ENCODE results near the gene CSF2. TPM values are rescaled to one million over a fixed set of nuclear protein-coding genes. Genes with fewer than 3 reads are reported as not detected.
"Not testable (repeated sequence)": the region's sequence is repeated elsewhere in the genome, so short reads cannot be mapped to it uniquely, and the experiment has no call there.

The CSF2 gene
- total RNA-seq, 1 donor from 2014 or later, result not detected

GRCh38 chr5:132115375-132115774 lies 41.8 kb downstream of the CSF2 start:
- no peaks in the 10 kb centered on the region for H3K4me1 ChIP-seq (ENCODE audit: control insufficient read depth in 3 of 3, insufficient read depth in 3 of 3, low read length in 3 of 3)
- no peaks in the 10 kb centered on the region for H3K9me3 ChIP-seq (ENCODE audit: control insufficient read depth in 3 of 3, low read length in 3 of 3)
- no peak overlapping the region for H3K27ac ChIP-seq (ENCODE audit: low read depth, low read length)
- H3K9ac ChIP-seq (ENCODE audit: low read depth in 1 of 3, low read length in 3 of 3), result no peak overlapping the region
- H3K27me3 ChIP-seq (ENCODE audit: control insufficient read depth in 3 of 3, insufficient read depth in 3 of 3, low read length in 3 of 3), result peaks cover 0 to 3% (median 0%) of the 10 kb centered on the region in 3 donors
- no peaks in the 10 kb centered on the region for H3K36me3 ChIP-seq (ENCODE audit: control insufficient read depth in 3 of 3, insufficient read depth in 3 of 3, low read length in 3 of 3)
- H3K4me3 ChIP-seq (ENCODE audit: low read length in 3 of 3), result no peak overlapping the region

- peaks cover 0 to 3% (median 0%) of the 10 kb centered on the region in 3 donors for H3K27me3 ChIP-seq (ENCODE audit: control insufficient read depth in 3 of 3, insufficient read depth in 3 of 3, low read length in 3 of 3)
- H3K9ac ChIP-seq (ENCODE audit: low read depth in 1 of 3, low read length in 3 of 3), result no peak overlapping the region
- H3K36me3 ChIP-seq (ENCODE audit: control insufficient read depth in 3 of 3, insufficient read depth in 3 of 3, low read length in 3 of 3), result no peaks in the 10 kb centered on the region
- no peaks in the 10 kb centered on the region for H3K4me1 ChIP-seq (ENCODE audit: control insufficient read depth in 3 of 3, insufficient read depth in 3 of 3, low read length in 3 of 3)
- H3K4me3 ChIP-seq (ENCODE audit: low read length in 3 of 3), result no peak overlapping the region
- H3K27ac ChIP-seq (ENCODE audit: low read depth, low read length), result no peak overlapping the region
- H3K9me3 ChIP-seq (ENCODE audit: control insufficient read depth in 3 of 3, low read length in 3 of 3), result no peaks in the 10 kb centered on the region
Observed at GRCh38 chr5:132116072-132116471, 42.5 kb downstream of the CSF2 start.

DNA sequence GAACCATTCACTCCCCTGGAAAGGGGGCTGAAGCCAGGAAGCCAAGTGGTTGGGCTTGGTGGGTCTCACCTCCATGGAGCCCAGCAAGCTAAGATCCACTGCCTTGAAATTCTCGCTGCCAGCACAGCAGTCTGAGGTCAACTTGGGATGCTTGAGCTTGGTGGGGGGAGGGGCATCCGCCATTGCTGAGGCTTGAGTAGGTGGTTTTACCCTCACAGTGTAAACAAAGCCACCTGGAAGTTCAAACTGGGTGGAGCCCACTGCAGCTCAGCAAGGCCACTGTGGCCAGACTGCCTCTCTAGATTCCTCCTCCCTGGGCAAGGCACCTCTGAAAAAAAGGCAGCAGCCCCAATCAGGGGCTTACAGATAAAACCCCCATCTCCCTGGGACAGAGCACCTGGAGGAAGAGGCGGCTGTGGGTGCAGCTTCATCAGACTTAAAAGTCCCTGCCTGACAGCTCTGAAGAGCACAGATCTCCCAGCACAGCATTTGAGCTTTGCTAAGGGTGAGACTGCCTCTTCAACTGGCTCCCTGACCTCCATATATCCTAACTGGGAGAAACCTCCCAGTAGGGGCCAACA lies 43.4 kb downstream of the CSF2 start:
- H3K4me1 ChIP-seq (ENCODE audit: control insufficient read depth in 3 of 3, insufficient read depth in 3 of 3, low read length in 3 of 3); H3K9ac ChIP-seq (ENCODE audit: low read depth in 1 of 3, low read length in 3 of 3); H3K4me3 ChIP-seq (ENCODE audit: low read length in 3 of 3); H3K27me3 ChIP-seq (ENCODE audit: control insufficient read depth in 3 of 3, insufficient read depth in 3 of 3, low read length in 3 of 3); H3K9me3 ChIP-seq (ENCODE audit: control insufficient read depth in 3 of 3, low read length in 3 of 3); H3K36me3 ChIP-seq (ENCODE audit: control insufficient read depth in 3 of 3, insufficient read depth in 3 of 3, low read length in 3 of 3); H3K27ac ChIP-seq (ENCODE audit: low read depth, low read length): not testable (repeated sequence)

DNA sequence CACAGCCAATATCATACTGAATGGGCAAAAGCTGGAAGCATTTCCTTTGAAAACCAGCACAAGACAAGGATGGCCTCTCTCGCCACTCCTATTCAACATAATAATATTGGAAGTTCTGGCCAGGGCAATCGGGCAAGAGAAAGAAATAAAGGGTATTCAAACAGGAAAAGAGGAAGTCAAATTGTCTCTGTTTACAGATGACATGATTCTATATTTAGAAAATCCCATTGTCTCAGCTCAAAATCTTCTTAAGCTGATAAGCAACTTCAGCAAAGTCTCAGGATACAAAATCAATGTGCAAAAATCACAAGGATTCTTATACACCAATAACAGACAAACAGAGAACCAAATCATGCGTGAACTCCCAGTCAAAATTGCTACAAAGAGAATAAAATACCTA lies 47.1 kb downstream of the CSF2 start:
- H3K4me3 ChIP-seq (ENCODE audit: low read length in 3 of 3); H3K36me3 ChIP-seq (ENCODE audit: control insufficient read depth in 3 of 3, insufficient read depth in 3 of 3, low read length in 3 of 3); H3K9me3 ChIP-seq (ENCODE audit: control insufficient read depth in 3 of 3, low read length in 3 of 3); H3K4me1 ChIP-seq (ENCODE audit: control insufficient read depth in 3 of 3, insufficient read depth in 3 of 3, low read length in 3 of 3); H3K27ac ChIP-seq (ENCODE audit: low read depth, low read length); H3K27me3 ChIP-seq (ENCODE audit: control insufficient read depth in 3 of 3, insufficient read depth in 3 of 3, low read length in 3 of 3); H3K9ac ChIP-seq (ENCODE audit: low read depth in 1 of 3, low read length in 3 of 3): not testable (repeated sequence)

DNA sequence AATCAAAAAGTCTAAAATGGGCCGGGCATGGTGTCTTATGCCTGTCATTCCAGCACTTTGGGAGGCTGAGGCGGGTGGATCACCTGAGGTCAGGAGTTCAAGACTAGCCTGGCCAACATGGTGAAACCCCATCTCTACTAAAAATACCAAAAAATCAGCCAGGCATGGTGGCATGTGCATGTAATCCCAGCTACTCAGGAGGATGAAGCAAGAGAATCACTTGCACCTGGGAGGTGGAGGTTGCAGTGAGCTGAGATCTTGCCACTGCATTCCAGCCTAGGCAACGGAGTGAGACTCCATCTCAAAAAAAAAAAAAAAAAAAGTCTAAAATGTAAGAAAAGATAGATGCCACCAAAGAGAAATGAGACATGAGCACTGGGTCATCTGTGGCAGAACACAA lies 49.4 kb downstream of the CSF2 start:
- not testable (repeated sequence) for H3K4me3 ChIP-seq (ENCODE audit: low read length in 3 of 3); H3K9me3 ChIP-seq (ENCODE audit: control insufficient read depth in 3 of 3, low read length in 3 of 3); H3K4me1 ChIP-seq (ENCODE audit: control insufficient read depth in 3 of 3, insufficient read depth in 3 of 3, low read length in 3 of 3); H3K27ac ChIP-seq (ENCODE audit: low read depth, low read length); H3K9ac ChIP-seq (ENCODE audit: low read depth in 1 of 3, low read length in 3 of 3); H3K27me3 ChIP-seq (ENCODE audit: control insufficient read depth in 3 of 3, insufficient read depth in 3 of 3, low read length in 3 of 3); H3K36me3 ChIP-seq (ENCODE audit: control insufficient read depth in 3 of 3, insufficient read depth in 3 of 3, low read length in 3 of 3)

DNA sequence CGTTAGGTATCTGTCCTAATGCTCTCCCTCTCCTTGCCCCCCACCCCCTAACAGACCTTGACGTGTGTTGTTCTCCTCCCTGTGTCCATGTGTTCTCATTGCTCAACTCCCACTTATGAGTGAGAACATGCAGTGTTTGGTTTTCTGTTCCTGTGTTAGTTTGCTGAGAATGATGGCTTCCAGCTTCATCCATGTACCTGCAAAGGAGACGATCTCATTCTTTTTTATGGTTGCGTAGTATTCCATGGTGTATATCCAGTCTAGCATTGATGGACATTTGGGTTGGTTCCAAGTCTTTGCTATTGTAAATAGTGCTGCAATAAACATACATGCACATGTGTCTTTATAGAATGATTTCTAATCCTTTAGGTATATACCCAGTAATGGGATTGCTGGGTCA lies 50.0 kb downstream of the CSF2 start:
- H3K27me3 ChIP-seq (ENCODE audit: control insufficient read depth in 3 of 3, insufficient read depth in 3 of 3, low read length in 3 of 3), result not testable (repeated sequence)

More for the DNA sequence above, 50.0 kb downstream of the CSF2 start:
- not testable (repeated sequence) for H3K9me3 ChIP-seq (ENCODE audit: control insufficient read depth in 3 of 3, low read length in 3 of 3); H3K27ac ChIP-seq (ENCODE audit: low read depth, low read length); H3K9ac ChIP-seq (ENCODE audit: low read depth in 1 of 3, low read length in 3 of 3); H3K4me3 ChIP-seq (ENCODE audit: low read length in 3 of 3); H3K4me1 ChIP-seq (ENCODE audit: control insufficient read depth in 3 of 3, insufficient read depth in 3 of 3, low read length in 3 of 3); H3K36me3 ChIP-seq (ENCODE audit: control insufficient read depth in 3 of 3, insufficient read depth in 3 of 3, low read length in 3 of 3)

Small RNA genes lying within 50 kb of the gene (small RNA-seq; reads per million reads assigned to genes)
- not detected for gene RF00285

Other genes starting within 250 kb of the CSF2 start
- gene MEIKIN, start 128.1 kb upstream of the CSF2 start, total RNA-seq, result 0.52 TPM
- 3.1 TPM for gene ACSL6, start 62.1 kb upstream of the CSF2 start, total RNA-seq
- not detected for gene IL3, start 13.1 kb upstream of the CSF2 start, total RNA-seq
- 50.6 TPM for gene P4HA2, start 154.1 kb downstream of the CSF2 start, total RNA-seq
- gene PDLIM4, start 183.9 kb downstream of the CSF2 start, total RNA-seq, result 19.8 TPM
- gene SLC22A4, start 220.6 kb downstream of the CSF2 start, total RNA-seq, result 3.1 TPM

All from skeletal muscle tissue (tissue), 5 donors.